SH-SY5Y (cell line): Measurements from ENCODE around the gene SPAG6.

Experiments
- GATA2 ChIP-seq: IDR thresholded peaks from 2 replicates; pipeline ENCODE4 v1.6.1; 2011; ENCODE audit warnings: mild to moderate bottlenecking, low read depth, low read length
- GATA3 ChIP-seq: IDR thresholded peaks from 2 replicates; pipeline ENCODE4 v1.6.1; 2011; ENCODE audit warnings: low read depth, mild to moderate bottlenecking, low read length, moderate library complexity

The SPAG6 gene

DNA sequence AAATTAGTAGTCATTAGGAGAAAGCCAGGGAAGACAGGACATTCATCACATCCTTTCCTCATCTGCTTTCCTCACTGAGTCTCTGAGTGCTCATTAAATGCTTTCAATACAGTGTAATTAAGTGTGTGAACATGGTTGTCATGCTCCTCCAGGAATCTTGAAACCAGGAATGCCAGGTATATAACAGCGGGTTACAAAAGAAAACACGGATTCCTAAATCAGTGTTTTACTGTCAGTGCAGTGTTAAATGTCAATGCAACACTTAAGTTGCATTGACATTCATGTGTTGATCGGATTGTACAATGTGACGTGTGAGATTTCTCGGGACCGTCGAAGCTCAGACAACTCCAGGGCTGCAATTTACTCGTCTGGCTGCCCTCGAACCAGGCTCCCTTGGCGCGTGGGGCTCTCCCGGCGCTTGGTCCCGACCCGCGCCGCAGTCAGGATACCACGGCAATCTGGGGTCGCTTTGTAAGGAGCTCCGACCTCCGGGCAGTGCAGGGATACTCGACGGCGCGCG, 455 bp upstream of the SPAG6 start:
- TF ChIP-seq GATA2 = no peak
- TF ChIP-seq GATA3 = no peak

DNA sequence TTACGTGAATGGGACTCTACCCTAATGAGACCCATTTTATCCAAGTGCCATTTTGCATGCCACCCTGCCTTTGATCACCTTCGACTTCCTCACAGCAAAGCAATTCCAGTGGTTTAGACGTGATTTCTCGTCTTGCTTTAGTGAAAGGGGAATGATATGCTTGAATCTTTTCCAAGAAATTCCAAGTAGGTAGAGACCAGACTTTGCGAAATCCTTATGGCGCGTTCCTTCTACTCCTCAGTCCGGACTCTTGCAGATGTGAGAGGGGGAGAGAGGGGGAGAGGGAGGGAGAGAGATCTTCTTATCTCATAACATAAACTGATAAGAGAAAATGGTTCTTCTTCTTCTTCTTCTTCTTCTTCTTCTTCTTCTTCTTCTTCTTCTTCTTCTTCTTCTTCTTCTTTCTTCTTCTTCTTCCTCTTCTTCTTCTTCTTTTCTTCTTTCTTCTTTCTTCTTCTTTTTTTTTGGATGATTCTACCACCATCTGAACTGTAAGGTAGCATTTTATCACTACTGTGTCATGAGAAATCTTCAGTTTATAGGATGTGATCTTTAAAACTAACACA, 883 bp downstream of the SPAG6 start:
- no peak for TF ChIP-seq GATA3
- TF ChIP-seq GATA2 = no peak

DNA sequence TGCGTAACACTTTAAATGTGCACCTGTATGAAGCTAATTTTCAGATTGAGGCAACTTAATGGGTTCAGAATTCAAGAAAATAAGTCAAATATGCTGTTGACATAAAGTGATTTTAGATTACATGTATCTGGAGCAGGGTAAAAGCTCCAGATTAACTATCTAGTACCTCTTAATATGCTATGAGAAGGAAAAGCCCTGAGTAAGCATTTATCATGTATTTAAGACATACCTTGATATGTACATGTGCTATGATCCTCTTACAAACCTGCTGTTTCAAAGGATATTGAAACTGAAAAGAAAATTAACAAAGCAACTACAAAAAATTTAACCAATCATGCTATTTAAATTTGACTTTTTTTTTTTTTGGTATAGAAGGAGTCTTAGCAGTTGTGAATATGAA, 4.5 kb downstream of the SPAG6 start:
- TF ChIP-seq GATA3 = no peak
- no peak for TF ChIP-seq GATA2

DNA sequence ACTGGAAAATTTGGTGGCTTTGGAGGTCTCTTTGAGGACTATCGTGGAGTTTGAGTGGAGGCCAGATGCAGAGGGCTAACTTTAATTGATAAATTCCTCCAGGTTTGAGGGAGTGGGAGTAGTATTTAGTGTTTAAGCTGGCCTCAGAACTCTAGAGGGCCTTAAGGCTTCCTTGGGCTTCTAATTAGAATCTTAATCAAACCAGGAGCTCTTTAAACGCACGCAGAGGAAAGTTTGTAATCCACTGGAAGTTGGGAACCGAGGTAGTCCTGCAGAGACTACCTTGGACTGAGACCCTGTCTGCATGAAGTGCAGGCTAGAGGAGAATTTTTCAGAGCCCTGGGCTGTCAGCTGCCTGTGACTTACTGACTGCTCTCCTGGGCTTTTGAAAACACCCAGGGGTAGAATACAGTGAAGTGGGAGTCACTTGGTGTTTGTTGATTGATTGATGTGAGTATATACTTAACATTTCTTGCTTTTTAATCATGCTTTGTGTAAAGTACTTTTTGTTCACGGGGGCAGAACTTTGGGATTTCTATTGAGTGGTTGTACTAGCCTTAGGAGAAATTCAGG, 5.9 kb downstream of the SPAG6 start:
- no peak for TF ChIP-seq GATA3
- TF ChIP-seq GATA2 = no peak

DNA sequence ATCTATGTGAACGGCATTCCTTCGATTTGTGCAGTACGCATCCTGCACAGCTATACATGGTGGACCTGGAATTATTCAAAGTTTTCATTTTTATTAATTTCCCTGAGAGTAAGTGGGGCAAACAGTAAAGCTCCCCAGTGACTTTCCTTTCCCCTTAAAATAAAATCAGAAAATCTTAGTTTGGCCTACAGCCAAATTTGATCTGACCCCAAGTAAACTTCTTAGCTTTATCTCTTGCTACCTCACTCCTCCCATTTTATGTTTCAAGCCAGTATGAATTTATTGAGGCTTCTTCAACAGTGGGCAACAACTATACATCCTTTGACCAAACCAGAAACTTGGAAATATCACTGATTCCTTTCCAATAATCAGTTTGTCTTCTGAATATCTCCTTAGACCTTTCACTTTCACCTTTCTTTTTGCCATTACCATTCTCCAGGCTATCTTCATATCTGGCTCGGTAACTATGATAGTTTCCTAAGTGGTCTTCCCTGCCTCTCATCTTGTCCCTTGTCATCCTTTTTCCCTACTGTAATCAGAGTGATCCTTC, 11.1 kb downstream of the SPAG6 start:
- TF ChIP-seq GATA2 (no peak), GATA3 (no peak)

DNA sequence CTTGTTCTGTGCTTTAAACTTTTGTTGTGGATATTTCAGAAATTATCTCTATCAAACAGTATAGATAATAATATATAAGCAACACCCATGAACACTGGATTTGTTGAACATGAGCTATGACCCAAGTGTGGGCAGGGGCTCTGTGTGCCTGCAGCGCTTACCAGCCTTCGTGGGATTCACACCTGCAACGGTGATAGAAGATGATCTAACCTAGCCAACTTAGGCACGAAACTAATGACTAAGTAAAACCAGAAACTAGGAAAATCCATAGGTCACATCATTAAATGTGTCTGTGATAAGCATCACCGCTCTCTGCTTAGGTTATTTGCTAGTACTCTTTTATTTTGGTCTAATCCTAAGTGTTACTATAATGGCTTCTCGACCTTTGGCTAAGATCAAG, 18.0 kb downstream of the SPAG6 start:
- TF ChIP-seq GATA2 (no peak), GATA3 (no peak)

DNA sequence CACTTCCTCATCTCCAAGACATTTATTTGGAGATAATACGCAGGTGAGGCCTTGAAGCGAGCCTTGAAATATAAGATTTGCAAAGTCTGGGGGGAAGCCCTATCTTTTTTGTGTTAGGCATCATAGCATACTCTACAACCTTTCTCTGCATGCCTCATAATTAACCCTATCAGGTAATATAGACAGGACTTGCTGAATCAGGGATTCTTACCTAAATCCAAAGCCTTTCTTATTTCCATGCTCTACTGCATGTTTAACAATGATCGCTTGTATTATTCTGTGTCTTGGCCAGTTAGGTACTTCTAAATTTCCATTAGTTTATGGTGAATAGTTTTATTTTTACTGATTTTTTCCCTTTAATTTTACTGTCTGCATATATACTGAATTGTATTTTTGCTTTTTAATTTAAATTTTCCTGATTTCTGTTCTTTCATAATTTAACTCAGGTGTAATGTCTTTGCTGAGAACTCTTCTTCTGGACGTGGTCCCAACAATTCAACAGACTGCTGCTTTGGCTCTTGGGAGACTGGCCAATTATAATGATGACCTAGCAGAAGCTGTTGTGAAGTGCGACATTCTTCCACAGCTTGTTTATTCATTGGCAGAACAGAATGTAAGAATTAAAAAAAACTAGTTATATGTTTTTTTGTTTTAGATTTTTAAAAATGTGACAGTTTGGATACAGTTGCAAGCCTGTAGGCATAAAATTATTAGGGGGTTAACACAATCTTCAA, 19.3 kb downstream of the SPAG6 start:
- no peak for TF ChIP-seq GATA3
- no peak for TF ChIP-seq GATA2

DNA sequence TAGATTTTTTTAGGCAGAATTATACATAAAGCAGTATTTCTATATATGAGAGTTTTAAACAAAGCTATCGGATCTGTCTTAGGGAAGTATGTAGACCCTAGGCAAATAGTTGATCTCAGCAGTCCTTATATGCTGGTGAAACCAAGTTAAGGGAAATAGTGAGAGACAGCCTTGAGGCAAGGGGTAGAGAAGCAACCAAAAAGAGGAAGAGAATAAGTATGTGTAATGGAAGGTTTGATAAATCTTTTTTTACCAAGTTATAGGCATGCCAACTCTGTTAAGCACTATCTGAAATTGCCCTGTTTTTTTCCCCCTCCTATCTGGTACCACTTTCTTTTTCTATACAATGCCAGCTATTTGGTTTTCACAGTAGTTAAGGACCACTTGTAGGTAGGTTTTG, 19.9 kb downstream of the SPAG6 start:
- no peak for TF ChIP-seq GATA3
- no peak for TF ChIP-seq GATA2

DNA sequence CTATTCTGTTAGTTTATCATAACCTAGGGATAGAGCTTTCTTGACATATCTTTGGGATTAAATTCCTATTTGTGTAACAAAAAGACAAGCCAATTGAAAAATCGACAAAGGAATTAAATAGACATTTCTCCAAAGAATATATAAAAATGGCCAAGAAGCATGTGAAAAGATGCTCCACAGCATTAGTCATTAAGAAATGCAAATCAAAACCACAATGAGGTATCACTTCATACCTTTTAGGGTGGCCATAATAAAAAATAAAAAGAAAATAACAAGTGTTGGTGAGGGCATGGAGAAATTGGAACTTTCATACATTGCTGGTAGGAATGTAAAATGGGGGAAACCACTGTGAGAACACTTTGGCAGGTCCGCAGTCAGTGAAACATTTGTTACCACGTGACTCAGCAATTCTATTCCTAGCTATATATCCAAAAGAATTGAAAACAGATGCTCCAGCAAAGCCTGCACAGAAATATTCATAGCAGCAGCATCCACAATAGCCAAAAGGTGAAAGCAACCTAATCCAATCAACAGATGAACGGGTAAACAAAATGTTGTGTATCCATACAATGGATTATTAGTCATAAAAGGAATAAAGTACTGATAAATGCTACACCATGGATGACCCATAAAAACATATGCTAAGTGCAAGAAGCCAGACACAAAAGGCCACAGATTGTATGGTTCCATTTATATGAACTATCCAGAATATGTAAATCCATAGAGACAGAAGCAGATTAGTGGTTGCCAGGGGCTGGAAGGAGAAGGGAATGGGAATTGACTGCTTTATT, 20.5 kb downstream of the SPAG6 start:
- TF ChIP-seq GATA3 (no peak), GATA2 (no peak)

DNA sequence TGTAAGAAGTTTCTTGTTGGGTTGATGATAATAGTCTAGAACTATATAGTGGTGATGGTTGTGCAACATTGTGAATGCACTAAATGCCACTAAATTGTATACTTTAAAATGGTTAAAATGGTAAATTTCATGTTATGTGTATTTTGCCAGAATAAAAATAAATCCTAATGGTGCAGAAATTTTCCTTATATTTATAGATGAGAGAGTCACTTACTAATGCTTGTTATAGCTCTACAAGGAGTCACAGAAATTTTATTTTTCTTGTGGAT, 21.1 kb downstream of the SPAG6 start:
- TF ChIP-seq GATA2 = no peak
- TF ChIP-seq GATA3 = no peak

DNA sequence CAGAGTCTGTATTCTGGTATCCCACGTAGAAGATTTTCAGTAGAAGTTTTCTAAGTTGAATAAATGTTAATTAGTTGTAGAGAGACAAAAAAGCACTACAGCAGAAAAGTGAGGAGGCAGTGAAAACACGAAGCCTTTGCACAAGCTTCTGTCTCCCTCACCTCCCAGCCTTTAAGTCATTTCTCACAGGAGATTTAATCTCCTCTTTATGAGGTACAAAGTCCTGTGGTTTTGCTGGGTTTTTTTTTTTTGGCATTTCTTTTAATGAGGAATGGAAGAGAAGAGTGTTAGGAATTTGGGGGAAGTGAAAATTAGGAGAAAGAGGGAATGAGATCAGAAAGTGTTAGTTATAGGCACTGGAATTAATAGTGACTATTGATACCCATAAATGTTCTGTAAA, 21.5 kb downstream of the SPAG6 start:
- TF ChIP-seq GATA2 (no peak), GATA3 (no peak)

DNA sequence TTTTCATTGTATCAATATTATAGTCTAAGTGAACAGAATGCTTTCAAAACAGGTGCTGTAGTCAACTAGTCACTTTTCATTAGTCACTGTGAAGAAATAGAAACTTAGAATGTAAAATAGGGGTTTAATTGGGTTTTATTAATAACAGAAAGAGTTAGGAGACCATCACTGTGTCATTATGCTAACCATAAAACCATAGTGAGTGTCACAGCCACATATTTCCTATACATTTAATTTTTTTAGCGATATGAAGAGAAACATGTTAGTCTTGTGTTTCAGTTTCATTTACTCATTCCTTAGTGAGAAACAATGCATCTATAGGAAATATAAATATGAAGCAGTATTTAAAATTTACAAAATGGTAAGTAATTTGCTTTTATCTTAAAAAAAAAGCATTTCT, 22.2 kb downstream of the SPAG6 start:
- TF ChIP-seq GATA3 (no peak), GATA2 (no peak)

DNA sequence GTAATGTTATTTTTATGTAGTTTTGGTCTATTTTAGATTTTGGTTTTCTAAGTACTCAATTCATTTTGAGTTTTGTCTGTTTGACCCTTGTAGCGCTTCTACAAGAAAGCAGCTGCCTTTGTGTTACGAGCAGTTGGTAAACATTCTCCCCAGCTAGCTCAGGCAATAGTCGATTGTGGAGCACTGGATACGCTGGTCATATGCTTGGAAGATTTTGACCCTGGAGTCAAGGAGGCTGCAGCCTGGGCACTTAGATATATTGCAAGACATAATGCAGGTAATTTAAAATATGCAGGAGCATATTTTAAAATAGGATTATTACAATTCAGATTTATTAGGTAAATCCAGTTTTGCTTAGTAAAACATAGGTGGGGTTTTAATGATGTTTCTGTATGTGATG, 23.1 kb downstream of the SPAG6 start:
- TF ChIP-seq GATA2 (no peak), GATA3 (no peak)

DNA sequence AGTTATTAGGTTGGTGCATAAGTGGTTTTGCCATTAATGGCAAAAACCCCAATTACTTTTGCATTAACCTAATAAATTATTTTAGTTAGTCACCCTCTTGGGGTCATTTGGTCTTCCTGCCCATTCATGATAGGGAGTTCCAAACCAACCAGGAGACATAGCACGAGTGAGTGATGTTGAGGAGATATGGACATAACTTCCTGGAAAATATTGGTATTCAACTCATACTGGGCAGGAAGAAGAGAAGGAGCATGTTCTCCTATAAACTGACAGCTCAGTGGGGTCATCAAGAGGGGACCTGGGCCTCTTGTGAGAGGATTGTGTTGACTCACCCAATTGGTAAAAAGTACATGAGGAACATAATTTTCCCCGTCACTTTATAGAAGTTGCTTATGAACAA, 23.7 kb downstream of the SPAG6 start:
- TF ChIP-seq GATA2 (no peak), GATA3 (no peak)

DNA sequence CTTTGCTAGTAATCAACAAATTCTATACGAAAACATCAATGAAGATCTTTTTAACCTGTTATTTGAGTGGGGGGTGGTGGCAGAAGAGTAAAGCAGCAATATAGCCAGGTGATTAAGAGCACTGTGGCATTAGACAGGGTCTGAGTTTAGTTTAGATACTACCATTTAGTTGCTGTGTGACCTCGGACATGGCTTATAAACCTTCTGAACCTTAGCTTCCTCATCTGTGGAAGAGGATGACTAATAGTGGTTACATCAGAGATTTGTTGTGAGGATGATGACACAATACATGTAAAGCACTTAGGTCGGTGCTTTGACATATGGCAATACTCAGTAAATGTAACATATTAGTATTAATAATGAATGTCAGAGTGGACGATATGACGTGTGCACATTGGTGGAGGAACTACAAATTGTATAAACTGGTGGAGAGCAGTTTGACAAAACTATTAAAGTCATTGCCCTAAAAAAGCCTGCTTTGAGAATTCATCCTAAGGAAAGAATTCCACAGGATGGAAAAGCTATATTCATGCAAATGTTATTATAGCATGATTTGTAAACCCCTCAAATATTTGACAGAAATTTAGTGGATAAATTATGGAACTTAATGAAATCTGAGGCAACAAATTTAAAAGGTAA, 24.3 kb downstream of the SPAG6 start:
- TF ChIP-seq GATA3 = no peak
- TF ChIP-seq GATA2 = no peak
